NCI-H2171 treated with DMSO at 0.1 percent for 48 hours (cell line): ENCODE measurements around the gene ARID5A.

ENCODE experiments used
- DNase-seq: peaks from one replicate; lab custom pipeline; 2025; lab: John Stamatoyannopoulos, UW

Gene ARID5A

GRCh38 chr2:96528006-96528699 lies 8.4 kb upstream of the ARID5A start:
- DNase-seq, result peak; percentile 23

GRCh38 chr2:96528700-96529375 lies 7.7 kb upstream of the ARID5A start:
- DNase-seq, result no peak

GRCh38 chr2:96529376-96530143 lies 7.0 kb upstream of the ARID5A start:
- DNase-seq, result no peak

GRCh38 chr2:96530144-96530430 lies 6.5 kb upstream of the ARID5A start:
- DNase-seq, result no peak

- no peak for DNase-seq
Observed at GRCh38 chr2:96530474-96531357, 5.8 kb upstream of the ARID5A start.

GRCh38 chr2:96531366-96531765 lies 5.2 kb upstream of the ARID5A start:
- no peak for DNase-seq

GRCh38 chr2:96531872-96532505 lies 4.6 kb upstream of the ARID5A start:
- DNase-seq, result peak; percentile 100

GRCh38 chr2:96532641-96533291 lies 3.8 kb upstream of the ARID5A start:
- no peak for DNase-seq

GRCh38 chr2:96533292-96534073 lies 3.1 kb upstream of the ARID5A start:
- no peak for DNase-seq

GRCh38 chr2:96534141-96534540 lies 2.4 kb upstream of the ARID5A start:
- DNase-seq, result no peak

- peak; percentile 10 for DNase-seq
Observed at GRCh38 chr2:96534701-96535181, 1.8 kb upstream of the ARID5A start.

- DNase-seq, result no peak
Observed at GRCh38 chr2:96535331-96535730, 1.2 kb upstream of the ARID5A start.

GRCh38 chr2:96537066-96537733 lies 648 bp downstream of the ARID5A start:
- no peak for DNase-seq

- DNase-seq, result no peak
Observed at GRCh38 chr2:96537734-96538486, 1.4 kb downstream of the ARID5A start.

- DNase-seq, result no peak
Observed at GRCh38 chr2:96538487-96539214, 2.1 kb downstream of the ARID5A start.

GRCh38 chr2:96539215-96539920 lies 2.8 kb downstream of the ARID5A start:
- no peak for DNase-seq

- no peak for DNase-seq
Observed at GRCh38 chr2:96540136-96540535, 3.6 kb downstream of the ARID5A start.
